MCF 10A (cell line): ENCODE data around the gene AK5. TPM values are rescaled to one million over a fixed set of nuclear protein-coding genes. Genes with fewer than 3 reads are reported as not detected.

ENCODE experiments used
- Bru-seq: library from RNA; stranded (reverse); fragments of 400-500 nt; gene quantifications from one replicate; lab custom pipeline; 2021; lab: Mats Ljungman, UMichigan
- BruChase-seq, 2 experiments: library from RNA; stranded (reverse); fragments of 400-500 nt; gene quantifications; one replicate each; lab custom pipeline; 2021; lab: Mats Ljungman, UMichigan
- BruUV-seq: library from RNA; stranded (reverse); fragments of 400-500 nt; replicated peaks from 2 replicates; lab custom pipeline; 2021; lab: Mats Ljungman, UMichigan
- CTCF ChIA-PET: fragments of 300-600 bp; sonication (Branson Sonifier 250); formaldehyde crosslinking; extraction: SDS; loops from one replicate; lab custom pipeline; 2021; ENCODE audit warnings: antibody characterized with exemption, inconsistent platforms; lab: Yijun Ruan, JAX
- POLR2A ChIA-PET: fragments of 300-600, 350-650 bp; sonication (Branson Sonifier 250); formaldehyde crosslinking; extraction: SDS; loops from one replicate; lab custom pipeline; 2020; ENCODE audit warnings: antibody characterized with exemption, inconsistent platforms; lab: Yijun Ruan, JAX
- DNase-seq: peaks from one replicate; pipeline ENCODE4 v3.0.0-alpha.2; 2018; ENCODE audit not compliant: unreplicated experiment
- H3K27ac Mint-ChIP-seq: one replicate; pipeline ENCODE4 v1.8.0; 2022; ENCODE audit warnings: mild to moderate bottlenecking, low read depth, mixed read lengths; ENCODE audit not compliant: unreplicated experiment
- H3K27me3 Mint-ChIP-seq: one replicate; pipeline ENCODE4 v1.8.0; 2022; ENCODE audit warnings: mixed read lengths; ENCODE audit not compliant: insufficient read depth, unreplicated experiment
- H3K36me3 Mint-ChIP-seq: one replicate; pipeline ENCODE4 v1.8.0; 2022; ENCODE audit warnings: mild to moderate bottlenecking, moderate library complexity, mixed read lengths; ENCODE audit not compliant: insufficient read depth, unreplicated experiment
- H3K4me1 Mint-ChIP-seq: one replicate; pipeline ENCODE4 v1.8.0; 2022; ENCODE audit warnings: mixed read lengths; ENCODE audit not compliant: insufficient read depth, unreplicated experiment
- H3K4me3 Mint-ChIP-seq: one replicate; pipeline ENCODE4 v1.8.0; 2022; ENCODE audit warnings: mild to moderate bottlenecking, moderate library complexity, mixed read lengths; ENCODE audit not compliant: unreplicated experiment
- H3K9me3 Mint-ChIP-seq: one replicate; pipeline ENCODE4 v1.8.0; 2022; ENCODE audit warnings: mixed read lengths; ENCODE audit not compliant: unreplicated experiment
- CTCF ChIP-seq: fragments of 200-600 bp; IDR thresholded peaks from one replicate; pipeline ENCODE4 v1.8.0; 2022; ENCODE audit warnings: antibody characterized with exemption, mild to moderate bottlenecking; ENCODE audit not compliant: unreplicated experiment
- intact Hi-C: fragments of 100-400 bp; cut with micrococcal nuclease; formaldehyde crosslinking; loops from 2 replicates; pipeline ENCODE4 v1.14.1; 2022
- long read RNA-seq: library from polyadenylated mRNA; stranded (forward); transcript quantifications from one replicate; pipeline ENCODE4 v2.0.0, GENCODE V29; 2022
- total RNA-seq: library from RNA; stranded (reverse); gene quantifications from 2 replicates; pipeline ENCODE4 v1.2.3, GENCODE V29; 2022

Gene AK5
- not detected in 2 replicates for total RNA-seq
- Bru-seq, nascent RNA: percentile 1 among the genes with signal in this experiment
- percentile 1 among the genes with signal in this experiment for BruChase-seq, experiment 1, labeled RNA remaining after a 6-hour chase
- percentile 1 among the genes with signal in this experiment for BruChase-seq, experiment 2, labeled RNA remaining after a 2-hour chase
- long read RNA-seq: 0 reads

- POLR2A ChIA-PET: interaction anchor here (0.6 to 1.3 kb wide), 2 partner anchors 11 to 43 kb away, joined by 3 to 4 read pairs; no protein-coding TSS in a partner anchor
- no peak for TF ChIP-seq CTCF
- no TSS peak for BruUV-seq
- peak within 1 kb of the TSS; percentile 53 for H3K4me3 Mint-ChIP-seq
- peaks cover 4% of the 10 kb centered on the region for H3K4me1 Mint-ChIP-seq
- no peaks in the 10 kb centered on the region for H3K9me3 Mint-ChIP-seq
- intact Hi-C loops: no loop called here
- peaks cover 51% of the 10 kb centered on the region for H3K27me3 Mint-ChIP-seq
- DNase-seq: peak; percentile 42
- CTCF ChIA-PET: no interaction called here
- H3K27ac Mint-ChIP-seq: no peak within 1 kb of the TSS
- H3K36me3 Mint-ChIP-seq: no peaks in the 10 kb centered on the region
These were observed at the start of gene AK5 for GRCh38 chr1:77281491-77282186. Gene AK5, plus strand, starts transcription at chr1:77282019. Its CDS starts 295 bp downstream, at chr1:77282314.

DNA sequence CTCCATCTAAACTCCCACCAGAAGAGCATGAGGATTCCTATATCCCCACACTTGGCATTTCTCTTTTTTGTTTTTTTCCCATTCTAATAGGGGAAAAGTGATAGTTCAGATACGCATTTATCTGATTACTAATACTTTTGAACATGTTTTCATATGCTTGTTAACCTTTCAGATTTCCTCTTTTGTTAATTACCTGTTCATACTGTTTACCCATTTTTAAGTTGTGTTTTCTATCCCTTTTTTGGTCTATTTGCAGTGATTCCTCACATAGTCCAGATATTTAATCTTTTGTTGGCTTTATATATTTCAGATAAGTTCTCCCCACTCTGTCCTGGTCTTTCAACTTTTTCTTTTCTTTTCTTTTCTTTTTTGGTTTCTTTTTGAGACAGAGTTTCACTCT is 49.0 kb upstream of the AK5 start:
- Mint-ChIP-seq H3K36me3 (no peaks in the 10 kb centered on the region), H3K27me3 (no peaks in the 10 kb centered on the region), H3K9me3 (no peaks in the 10 kb centered on the region), H3K27ac (no peak overlapping the region), H3K4me3 (no peak overlapping the region), H3K4me1 (no peaks in the 10 kb centered on the region)
- ChIA-PET POLR2A (interaction anchor here (0.6 kb wide), 1 partner anchor 100 kb away, joined by 5 read pairs; no protein-coding TSS in a partner anchor), CTCF (no interaction called here)
- DNase-seq: no peak
- BruUV-seq: no TSS peak
- intact Hi-C loops: no loop called here
- no peak for TF ChIP-seq CTCF

DNA sequence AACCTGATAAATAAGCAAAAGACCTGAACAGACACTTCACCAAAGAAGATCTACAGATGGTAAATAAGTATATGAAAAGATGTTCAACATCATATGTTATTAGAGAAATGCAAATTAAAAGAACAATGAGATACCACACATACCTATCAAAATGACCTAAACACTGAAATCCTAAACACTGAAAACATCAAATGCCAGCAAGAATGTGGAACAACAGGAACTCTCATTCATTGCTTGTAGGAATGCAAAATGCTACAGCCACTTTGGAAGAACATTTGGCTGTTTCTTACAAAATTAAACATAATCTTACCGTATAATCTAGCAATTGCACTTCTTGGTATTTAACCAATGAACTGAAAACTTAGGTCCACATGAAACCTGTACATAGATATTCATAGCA is 47.7 kb upstream of the AK5 start:
- no peak for DNase-seq
- H3K36me3 Mint-ChIP-seq: no peaks in the 10 kb centered on the region
- BruUV-seq: no TSS peak
- intact Hi-C loops: no loop called here
- no peak overlapping the region for H3K4me3 Mint-ChIP-seq
- no peak for TF ChIP-seq CTCF
- H3K27me3 Mint-ChIP-seq: peaks cover 11% of the 10 kb centered on the region
- H3K9me3 Mint-ChIP-seq: no peaks in the 10 kb centered on the region
- H3K27ac Mint-ChIP-seq: no peak overlapping the region
- POLR2A ChIA-PET: no interaction called here
- H3K4me1 Mint-ChIP-seq: no peaks in the 10 kb centered on the region
- CTCF ChIA-PET: no interaction called here

DNA sequence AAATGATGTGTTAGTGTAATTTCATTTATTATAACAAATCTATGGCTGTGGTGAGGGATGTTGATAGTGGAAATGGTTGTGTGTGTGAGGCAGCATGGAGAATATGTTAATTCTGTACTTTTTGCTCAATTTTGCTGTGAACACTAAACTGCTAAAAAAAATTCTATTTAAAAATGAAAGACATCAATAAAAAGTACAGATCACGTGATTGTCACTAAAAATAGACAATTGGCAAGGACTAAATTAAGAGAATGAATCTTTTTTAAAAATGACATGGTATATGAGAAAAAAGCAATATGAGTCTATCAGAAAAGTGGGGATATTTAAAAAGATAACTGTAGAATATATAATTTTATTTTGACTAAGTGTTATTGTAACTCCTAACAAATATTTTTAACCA is 46.9 kb upstream of the AK5 start:
- H3K27ac Mint-ChIP-seq: no peak overlapping the region
- H3K4me3 Mint-ChIP-seq: no peak overlapping the region
- no TSS peak for BruUV-seq
- peaks cover 15% of the 10 kb centered on the region for H3K27me3 Mint-ChIP-seq
- intact Hi-C loops: no loop called here
- no peak for DNase-seq
- ChIA-PET CTCF (no interaction called here), POLR2A (no interaction called here)
- H3K36me3 Mint-ChIP-seq: no peaks in the 10 kb centered on the region
- no peak for TF ChIP-seq CTCF
- H3K4me1 Mint-ChIP-seq: no peaks in the 10 kb centered on the region
- no peaks in the 10 kb centered on the region for H3K9me3 Mint-ChIP-seq
